ENCODE data around the gene PLPP7.

The PLPP7 gene

DNA sequence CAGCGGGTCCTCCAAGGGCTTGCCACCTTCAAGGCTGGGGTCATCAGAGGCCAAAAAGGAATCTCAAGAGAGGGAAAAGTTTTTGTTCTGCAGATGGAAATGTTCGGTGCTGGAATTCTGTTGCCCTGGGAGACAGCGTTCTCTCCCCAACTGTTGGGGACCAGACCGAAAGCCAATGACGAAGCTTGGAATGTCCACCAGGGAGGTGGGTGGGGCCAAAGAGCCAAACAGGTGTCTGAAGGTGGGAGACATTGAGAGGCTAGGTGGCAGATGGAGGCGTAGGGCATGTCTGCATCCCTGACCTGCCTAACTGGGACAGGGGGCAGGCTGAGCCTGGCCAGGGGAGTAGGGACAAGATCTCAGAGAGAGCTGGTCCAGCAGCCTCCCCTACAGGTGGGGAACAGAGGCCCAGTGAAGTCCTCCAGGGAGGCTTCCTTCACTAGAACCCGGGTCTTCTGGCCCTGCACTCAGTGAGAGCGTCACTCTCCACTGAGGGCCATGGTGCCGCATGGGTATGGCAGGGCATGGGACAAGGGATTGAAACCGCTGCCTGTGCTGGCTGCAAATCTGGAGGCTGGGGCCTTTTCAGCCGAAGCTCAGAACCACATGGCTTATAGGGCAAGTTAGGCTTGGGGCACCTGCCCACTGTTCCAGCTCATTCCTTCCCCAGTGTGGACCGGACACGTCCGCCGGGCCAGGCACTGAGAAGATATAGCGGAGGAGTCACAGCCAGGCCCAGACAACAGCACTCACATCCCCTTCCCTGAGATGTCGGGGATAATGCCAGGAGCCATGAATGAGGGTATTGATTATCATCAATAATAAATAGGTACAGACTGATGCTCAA lies 8.2 kb upstream of the PLPP7 start:
- no peak for DNase-seq (ENCODE audit: low read depth)

DNA sequence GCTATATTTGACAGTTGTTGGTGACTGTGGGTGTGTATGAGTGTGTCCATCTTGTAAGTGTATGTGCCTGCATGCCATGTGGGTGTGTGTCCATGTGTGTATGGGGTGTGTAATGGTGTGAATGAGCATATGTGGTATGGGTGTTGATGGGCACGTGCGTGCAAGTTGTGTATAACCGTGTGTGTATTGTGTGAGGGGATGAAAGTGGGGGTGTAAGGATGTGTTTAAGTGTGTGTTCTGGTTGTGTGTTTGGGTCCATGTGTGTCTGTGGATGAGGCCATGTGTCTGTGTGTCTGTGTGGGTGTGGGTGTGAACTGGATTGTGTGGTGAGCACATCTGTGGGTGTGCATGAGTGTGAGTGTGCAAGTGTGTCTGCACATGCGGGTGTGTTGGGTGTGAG lies 7.3 kb upstream of the PLPP7 start:
- DNase-seq (ENCODE audit: low read depth), result no peak

DNA sequence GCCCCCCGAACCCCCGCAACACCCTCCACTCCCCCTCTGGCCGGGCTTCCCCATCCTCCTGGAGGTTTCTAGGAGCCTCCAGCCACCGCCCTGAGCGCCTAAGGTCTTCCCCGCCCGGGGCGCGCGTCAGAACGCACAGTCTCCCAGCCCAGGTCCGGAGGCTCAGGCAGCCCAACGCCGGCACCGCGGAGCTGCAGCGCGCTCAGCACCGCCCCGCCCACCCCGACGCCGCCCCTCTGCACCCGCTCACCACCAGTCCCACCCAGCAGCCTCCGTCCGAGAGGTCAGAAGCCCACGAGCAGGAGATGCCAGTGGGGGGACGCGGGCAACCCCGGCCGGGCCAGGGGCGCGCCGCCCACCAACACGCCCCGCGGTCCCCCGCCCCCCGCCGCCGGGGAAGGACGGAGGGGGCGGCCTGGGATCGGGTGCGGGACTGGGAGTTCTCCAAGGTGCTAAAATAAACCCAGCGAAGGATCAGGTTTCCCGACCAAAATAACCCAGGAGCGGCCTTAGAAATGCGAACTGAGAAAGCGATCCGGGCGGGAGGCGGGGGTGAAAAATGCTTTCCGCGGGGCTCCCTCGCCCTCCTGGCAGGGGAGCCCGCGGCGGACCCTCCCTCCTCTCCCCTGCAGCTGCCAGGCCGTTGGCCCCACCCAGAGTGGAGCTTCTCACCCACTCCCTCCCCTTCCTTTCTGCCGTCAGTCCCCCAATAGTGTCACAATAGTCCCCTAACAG lies 6.7 kb upstream of the PLPP7 start:
- no peak for DNase-seq (ENCODE audit: low read depth)

DNA sequence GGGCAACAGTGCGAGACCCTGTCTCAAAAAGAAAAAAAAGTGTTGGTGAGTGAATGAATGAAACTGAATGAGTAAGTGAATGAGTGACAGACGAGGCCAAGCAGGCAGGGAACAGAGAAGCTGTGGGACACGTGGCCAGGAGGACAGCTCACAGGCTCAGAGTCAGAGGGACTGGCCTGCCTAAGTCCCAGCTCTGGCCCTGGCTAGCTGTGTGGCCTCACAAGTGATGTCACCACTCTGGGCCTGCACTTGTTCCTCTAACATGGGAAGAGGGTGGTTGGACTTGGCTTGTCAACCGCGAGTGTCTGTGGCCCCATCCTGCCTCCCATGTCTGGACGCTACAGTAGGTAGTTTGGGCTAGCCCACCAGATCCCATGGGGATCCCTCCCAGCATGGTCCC lies 4.7 kb upstream of the PLPP7 start:
- no peak for DNase-seq (ENCODE audit: low read depth)

DNA sequence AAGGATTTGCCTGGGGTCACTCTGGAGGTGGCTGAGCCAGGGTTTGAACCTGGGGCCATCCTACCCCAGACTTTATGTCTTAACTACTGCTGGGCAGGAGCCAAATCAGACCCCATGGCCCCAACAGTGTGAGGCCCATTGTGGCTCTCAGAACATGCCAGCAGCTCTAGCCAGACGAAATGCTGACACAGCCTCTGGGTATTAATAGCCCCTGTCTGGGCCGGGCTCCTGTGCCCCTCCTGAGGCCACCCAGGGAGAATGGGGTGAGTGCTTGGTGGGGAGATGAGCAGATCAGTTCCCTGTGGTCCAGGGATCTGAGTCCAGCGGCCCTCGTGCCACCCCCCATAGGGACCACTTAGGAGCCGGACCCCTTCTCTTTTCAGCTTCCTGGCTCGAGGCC lies 2.2 kb upstream of the PLPP7 start:
- DNase-seq (ENCODE audit: low read depth), result no peak

DNA sequence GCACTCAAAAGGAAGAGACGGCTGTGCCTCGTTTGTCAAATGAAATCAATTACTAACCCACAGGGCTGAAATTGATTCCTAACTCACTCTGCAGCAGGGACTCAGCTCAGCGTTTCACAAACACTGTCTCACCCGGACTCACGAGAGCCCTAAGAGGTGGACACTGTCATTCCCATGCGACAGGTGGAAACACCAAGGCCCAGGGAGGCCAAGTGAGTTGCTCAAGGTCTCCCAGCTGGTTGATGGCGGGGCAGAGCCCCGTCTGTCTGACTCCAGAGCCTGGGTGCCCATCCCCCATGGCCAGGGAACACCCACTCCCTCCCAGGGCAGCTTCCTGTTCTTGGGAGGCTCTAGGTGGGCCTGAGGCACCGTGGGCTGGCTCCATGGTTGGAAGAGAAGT lies 1.3 kb upstream of the PLPP7 start:
- DNase-seq (ENCODE audit: low read depth), result no peak

DNA sequence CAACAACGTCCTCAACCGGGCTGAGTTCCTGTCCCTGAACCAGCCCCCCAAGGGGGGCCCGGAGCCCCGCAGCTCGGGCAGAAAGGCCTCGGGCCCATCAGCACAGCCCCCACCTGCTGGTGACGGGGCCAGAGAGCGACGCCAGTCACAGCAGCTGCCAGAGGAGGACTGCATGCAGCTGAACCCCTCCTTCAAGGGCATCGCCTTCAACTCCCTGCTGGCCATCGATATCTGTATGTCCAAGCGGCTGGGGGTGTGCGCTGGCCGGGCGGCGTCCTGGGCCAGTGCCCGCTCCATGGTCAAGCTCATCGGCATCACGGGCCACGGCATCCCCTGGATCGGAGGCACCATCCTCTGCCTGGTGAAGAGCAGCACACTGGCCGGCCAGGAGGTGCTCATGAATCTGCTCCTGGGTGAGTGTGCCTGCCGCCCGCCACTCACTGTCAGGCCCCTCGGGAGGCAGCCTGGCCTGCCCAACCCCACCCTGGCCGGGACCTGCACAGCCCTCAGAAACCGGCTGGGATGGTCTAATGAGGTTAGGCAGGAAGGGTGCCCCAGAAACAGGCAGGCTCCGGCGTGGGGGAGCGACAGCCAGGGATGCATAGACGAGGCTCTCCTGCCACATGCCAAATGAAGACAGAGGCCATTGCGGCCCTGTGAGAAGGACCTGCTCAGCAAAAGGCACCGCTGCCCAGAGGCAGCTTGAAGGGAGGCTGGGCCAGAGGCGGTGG lies 678 bp downstream of the PLPP7 start:
- DNase-seq (ENCODE audit: low read depth), result no peak

DNA sequence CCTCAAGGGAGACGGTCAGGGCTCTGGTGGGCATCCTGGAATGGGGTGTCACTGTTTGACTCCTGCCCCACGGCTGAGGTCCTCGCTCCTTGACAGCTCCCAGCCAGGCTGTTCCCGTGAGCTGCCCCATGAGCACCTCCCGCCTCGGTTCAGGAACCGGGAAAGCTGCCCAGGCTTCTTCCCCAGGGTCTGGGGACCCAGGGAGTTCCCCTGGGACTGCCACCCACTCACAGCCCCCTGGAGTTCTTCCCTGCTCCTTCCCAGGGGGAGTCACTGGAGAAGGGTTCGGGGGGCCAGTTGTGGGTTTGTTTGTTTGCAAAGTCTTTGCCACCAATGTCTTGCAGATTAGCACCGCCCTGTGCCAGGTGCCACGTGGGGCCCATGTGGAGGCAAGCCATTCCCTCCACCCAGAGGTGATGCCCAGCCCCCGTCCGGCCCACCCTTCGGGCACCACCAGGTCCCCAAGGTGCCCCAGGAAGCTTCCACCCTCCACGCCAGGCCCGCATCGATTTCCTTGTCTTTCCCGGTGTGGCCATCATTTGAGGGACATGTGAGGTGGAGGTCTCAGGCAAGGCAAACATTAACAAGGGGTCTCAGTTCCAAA lies 1.3 kb downstream of the PLPP7 start:
- no peak for DNase-seq (ENCODE audit: low read depth)

DNA sequence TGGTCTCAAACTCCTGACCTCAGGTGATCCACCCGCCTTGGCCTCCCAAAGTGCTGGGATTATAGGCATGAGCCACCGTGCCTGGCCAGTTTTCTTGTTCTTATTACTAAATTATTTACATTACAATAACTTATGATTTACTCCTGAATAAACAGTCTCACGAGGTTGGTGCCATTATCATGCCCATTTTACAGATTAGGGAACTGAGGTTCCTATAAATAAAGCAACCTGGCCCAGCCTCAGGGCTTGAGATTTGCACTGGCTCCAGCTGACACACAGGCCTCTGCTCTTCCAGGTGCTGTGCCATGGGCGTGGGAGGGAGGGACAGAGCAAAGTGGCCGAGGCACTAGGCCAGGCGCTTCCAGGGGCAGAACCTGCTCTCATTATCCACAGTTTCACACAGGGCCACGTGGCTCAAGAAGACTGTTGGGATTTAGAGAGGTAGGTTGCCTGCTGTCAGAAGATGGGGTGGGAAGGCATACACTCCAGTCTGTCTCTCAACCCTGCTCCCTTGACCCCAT lies 2.3 kb downstream of the PLPP7 start:
- DNase-seq (ENCODE audit: low read depth), result no peak

DNA sequence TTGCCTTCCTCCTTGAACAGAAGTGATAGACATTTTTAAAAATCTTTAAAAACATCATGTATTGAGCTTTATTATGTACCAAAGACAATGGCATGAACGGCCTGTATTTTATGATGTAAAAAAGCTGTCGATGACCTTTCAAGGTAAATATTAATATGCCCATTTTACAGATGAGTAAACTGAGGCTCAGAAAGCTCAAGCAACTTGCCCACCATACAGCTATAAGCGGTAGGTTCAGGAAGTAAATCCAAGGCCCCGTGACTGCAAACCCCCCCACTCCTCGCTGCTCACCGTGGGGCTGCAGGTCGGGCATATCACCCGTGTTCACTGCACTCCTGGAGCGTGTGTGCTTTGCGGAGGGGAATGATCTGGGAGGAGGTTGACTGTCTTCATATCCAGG lies 3.4 kb downstream of the PLPP7 start:
- DNase-seq (ENCODE audit: low read depth), result no peak

DNA sequence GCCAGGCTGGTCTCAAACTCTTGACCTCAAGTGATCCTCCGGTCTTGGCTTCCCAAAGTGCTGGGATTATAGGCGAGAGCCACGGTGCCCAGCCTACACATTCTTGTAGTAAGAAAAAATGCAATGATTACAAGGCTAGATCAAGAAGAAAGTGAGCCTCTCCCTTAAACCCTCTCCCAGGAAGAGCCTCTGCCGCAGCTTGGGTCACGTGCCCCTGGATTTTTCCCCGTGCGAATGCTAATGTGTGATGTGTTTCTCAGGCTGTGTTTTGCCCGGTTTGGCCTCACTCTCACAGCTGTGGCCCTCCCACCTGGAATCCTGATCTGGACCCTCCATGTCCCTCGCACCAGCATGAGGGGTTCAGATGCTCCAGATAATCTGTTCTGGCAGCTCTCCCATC lies 6.9 kb downstream of the PLPP7 start:
- no peak for DNase-seq (ENCODE audit: low read depth)

DNA sequence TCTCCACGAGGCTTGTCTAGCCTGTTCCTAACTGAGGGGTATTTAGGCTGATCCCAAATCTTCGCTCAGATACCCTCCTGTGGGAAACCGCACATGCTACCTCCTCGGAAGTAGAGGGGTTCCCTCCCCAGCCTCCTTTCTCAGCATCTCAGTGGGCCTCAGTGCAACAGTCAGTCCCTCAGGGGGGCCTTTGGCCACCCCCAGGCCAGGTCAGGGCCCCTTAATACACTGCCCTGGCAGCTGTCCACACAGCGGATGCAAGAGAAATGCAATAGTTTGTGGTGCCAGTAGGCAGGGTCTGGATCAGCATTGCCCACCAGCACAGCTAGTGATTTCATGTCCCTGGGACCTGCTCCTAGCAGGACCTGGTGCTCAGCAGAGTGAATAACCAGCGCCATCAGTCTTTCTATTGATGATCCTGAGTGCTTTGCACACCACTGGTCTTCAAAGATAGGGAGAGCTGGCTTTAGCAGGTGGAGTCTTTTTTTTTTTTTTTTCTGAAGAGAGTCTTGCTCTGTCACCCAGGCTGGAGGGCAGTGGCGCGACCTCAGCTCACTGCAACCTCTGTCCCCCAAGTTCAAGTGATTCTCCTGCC lies 7.5 kb downstream of the PLPP7 start:
- DNase-seq (ENCODE audit: low read depth), result no peak

DNA sequence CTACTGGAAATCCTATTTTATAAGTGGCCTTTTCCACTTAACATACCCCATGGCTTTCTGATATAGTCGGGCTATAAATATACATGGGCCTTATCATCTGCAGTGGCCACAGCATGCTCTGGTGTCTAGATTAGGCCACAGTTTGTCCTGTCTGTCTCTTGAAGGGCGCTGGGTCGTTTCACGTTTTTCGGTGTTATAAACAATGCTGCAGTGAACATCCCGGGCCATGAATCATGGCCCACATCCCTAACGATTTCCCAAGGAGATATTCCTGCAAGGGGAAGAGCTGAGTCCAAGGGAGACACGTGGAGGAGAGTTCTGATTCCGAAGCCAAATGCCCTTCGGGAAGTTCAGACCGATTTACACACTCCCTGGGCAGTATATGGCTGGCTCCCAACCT lies 8.4 kb downstream of the PLPP7 start:
- DNase-seq (ENCODE audit: low read depth), result no peak

DNA sequence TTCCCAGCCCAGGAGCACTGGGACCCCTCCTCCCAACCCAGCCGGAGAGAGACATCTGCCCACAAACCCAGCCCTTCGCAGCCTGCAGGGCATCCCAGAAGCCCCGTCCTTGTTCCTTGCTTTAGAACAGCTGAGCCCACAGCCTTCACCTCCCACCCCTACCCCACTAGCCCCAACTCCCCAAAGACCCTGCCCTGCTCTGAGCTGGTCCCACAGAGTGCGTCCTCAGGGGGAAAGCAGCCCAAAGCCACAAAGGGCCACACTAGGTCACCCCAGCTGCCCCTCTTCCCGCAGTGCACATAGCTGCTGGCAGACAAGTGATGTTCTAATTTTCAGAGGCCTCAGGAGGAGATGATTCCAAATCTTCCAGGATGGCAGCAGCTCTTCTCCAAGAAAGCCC lies 8.8 kb downstream of the PLPP7 start:
- DNase-seq (ENCODE audit: low read depth), result no peak

DNA sequence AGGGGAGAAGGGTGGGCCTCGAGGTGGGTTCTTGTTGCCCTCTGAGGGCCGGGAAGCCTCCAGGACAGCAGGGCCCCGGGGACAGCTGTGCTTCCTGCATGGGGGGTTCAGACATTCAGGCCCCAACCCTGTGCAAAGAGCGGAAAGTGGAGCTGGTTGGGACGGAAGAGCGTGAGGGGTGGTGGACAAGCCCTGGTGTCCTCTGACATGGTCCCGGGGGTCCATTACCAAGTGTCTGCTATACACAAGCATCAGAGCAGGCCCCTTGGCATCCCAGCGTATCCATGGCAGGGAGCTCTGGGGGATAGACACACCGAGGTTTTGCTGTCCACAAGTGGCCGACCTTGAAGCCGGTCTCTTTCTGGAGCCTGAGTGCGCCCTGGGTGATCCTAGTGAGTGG lies 9.3 kb downstream of the PLPP7 start:
- DNase-seq (ENCODE audit: low read depth), result no peak

DNA sequence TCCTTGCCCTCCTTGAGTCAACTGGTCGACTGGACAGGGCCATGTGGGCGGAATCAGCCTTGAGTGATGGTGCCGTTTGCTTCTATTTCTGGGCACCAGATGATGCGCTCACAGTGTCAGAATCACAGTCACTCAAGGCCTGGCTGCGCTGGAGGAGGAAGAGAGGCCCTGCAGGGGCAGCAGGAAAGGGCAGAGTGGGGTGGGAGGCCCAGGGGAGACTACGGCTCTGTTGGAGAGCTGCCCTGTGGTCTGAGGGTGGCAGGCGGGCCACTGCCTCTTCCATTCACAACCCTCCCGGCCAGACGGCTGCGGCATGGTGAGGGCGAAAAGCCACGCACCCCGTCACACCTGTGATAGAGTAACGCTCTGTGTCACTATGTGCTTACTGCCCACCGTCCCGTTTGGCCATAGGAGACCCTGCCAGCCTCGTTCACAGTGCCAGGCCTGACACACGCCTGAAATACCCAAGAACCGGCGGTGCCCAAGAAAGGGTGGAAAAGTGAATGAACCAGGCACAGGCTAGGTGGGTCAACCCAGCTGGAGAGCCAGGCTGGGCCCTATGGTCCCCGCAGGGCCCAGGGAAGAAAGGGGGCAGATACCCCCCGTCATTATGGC lies 9.9 kb downstream of the PLPP7 start:
- DNase-seq (ENCODE audit: low read depth), result no peak

DNA sequence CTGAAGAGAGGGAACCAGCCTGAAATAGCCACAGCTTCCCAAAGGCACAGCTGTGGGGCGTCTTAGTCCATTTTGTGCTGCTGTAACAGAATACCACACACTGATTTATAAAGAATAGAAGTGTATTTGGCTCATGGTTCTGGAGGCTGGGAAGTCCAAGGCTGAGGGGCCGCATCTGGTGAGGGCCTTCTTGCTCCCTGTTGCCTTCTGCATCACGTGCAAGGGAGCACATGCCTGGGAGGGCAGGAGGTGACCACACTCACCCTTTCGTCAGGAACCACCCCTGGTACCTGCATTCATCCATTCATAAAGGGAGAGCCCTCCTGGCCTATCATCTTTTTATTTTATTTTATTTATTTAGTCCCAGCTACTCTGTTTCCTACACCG lies 10.4 kb downstream of the PLPP7 start:
- no peak for DNase-seq (ENCODE audit: low read depth)

DNA sequence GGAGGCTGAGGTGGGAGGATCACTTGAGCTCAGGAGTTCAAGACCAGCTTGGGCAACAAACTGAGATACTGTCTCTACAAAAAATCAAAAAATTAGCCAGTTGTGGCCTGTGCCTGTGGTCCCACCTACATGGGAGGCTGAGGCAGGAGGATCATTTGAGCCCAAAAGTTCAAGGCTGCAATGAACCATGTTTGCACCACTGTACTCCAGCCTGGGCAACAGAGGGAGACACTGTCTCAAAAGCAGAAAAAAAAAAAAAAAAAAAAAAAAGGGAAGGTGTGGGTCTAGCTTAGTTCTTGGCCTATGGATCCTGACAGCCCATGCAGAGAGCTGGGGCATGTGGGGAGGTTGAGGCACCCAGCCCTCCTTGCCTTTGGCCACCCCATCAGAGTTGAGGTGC lies 10.9 kb downstream of the PLPP7 start:
- no peak for DNase-seq (ENCODE audit: low read depth)

DNA sequence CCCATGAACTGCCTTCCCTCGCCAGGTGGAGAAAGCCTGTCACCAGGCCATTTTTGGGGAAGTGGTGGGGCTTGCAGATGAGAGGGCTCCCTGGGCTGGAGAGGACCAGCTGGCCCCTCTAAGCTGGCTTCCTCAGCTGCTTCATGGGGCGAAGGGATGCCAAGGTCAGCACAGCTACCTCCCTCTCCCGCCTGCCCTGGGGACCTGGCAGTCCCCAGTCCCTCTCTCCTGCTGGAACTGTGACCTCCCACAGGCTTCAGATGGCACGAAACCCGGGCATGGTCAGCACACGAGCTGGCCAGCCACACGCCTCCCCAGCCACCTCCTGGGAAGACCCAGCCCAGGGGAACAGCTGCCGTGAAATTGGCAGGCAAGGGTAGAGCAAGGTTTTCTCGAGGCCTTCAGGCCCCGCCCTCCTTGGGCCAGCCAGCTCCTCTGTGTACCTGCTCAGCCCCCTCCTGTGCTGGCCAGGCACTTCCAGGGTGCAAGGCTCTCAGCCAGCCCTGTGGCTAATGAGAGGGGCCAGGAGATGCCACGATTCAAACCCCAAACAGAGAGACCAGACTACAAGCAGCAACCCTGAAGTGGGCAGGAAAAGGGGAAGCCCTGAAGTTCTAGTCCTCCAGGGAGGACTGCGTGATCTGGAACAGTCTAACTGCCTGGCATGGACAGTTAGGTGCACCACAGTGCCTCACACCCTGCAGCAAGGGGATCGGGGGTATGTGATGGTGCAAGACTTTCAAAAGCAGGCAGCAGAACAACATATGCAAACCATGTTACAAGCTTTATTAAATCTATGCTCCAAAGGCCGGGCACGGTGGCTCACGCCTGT lies 12.9 kb downstream of the PLPP7 start:
- DNase-seq (ENCODE audit: low read depth), result no peak

Data from T-helper 22 cell (primary cell).